GM18868 (cell line): ENCODE measurements around the gene BIRC7.

Experiments
- ATAC-seq: cut with Tn5 transposase; IDR thresholded peaks from one replicate; pipeline ENCODE4 v1.9.1; 2021; ENCODE audit warnings: mild to moderate bottlenecking, moderate library complexity; ENCODE audit not compliant: unreplicated experiment

Gene BIRC7

DNA sequence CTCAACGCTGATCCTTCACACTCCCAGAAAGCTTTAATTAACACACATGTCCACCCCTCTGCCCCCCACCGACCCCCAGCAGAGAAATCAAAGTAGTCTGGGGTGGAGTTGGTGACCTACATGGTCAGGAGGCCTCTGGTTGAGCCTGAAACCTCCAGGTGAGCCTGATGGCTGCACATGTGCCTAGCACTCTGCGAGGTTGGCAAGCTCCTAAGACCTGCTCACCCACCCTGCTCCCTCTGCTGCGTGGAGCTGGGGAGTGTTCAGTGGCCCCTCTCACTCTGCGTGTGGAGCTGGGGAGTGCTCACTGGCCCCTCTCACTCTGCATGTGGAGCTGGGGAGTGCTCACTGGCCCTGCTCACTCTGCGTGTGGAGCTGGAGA is 11.9 kb upstream of the BIRC7 start:
- no peak for ATAC-seq

DNA sequence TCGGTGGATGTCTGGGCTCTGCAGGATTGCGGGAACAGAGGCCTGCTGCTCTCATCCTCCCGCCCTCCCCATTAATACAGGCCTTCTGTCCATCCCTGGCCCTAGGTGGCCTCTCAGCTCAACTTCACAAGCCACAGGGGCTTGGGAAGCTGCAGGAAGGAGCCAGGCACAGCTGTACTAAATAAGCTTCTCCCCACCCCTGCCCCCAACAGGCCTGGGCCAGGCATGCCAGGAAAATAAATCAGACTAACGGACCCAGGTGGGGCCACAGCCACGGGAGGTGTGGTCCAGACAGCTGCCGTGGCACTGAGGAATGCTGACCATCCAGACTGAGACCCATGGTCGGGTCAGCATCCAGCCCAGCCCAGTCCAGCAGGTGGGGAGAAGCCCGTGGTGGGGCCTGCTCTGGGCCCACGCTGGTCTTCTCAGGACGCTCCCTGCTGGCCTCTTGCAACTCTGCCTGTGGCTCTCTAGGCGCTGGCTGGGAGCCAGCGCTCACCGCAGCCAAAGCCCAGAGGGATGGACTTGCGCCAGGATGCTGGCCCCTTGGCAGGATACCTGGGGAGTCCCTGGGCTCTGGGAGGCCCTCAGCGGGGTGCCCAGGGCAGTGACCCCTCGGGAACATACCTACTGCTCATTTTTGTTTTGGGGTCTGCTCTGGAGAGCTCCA is 11.2 kb upstream of the BIRC7 start:
- no peak for ATAC-seq

DNA sequence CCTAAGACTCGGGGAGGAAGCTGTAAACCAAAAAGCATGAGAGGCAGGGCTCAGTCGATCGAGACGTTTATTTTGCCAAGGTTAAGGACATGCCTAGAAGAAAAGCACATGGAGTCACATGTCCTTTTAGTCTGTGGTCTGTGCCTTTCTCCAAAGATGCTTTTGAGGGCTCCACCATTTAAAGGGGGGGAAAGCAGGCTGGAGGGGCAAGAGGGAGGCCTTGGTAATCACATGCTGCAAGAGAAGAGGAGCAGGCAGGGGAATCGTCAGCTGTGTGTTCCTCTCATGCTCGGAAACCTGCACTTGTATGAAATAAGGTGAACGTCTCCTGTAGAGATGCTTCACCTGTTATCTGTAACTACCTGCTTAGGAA is 10.6 kb upstream of the BIRC7 start:
- no peak for ATAC-seq

DNA sequence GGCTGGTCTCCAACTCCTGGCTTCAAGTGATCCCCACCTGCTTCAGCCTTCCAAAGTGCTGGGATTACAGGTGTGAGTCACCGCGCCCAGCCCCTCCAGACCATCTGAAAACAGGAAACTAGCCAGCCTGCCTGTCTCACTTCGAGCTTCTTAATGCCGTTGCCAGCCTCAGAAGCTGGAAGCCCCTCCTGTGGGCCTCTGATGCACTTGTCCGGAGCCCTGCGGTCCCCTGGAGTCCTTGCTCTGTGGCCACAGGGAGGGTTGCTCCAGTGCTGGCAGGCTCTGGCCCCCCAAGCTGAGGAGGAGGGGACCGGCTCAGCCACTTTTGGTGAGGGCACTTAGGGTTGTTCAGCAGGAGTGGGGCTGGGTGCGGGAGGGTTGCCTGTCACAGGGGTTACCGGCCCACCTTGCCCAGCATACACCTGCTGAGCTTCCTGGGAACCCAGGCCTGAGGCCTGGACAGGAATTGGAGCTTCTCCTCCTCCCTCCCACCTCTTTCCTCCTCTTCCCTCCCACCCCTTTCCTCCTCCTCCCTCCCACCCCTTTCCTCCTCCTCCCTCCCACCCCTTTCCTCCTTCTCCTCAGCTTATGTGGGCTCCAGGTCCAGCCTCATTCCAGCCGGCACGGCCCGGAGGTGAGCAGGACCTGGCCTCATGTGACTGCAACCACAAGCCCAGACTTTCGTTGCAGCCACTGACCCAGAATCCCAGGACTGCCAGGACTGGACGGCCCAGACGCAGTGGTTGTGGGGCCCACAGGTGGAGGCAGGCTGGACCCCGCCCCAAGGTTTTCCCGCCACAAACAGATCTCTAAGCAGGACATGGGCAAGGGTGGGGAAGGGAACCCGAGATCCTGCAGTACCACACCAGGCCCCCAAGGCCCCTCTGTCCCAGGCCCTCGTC is 9.4 kb upstream of the BIRC7 start:
- no peak for ATAC-seq

DNA sequence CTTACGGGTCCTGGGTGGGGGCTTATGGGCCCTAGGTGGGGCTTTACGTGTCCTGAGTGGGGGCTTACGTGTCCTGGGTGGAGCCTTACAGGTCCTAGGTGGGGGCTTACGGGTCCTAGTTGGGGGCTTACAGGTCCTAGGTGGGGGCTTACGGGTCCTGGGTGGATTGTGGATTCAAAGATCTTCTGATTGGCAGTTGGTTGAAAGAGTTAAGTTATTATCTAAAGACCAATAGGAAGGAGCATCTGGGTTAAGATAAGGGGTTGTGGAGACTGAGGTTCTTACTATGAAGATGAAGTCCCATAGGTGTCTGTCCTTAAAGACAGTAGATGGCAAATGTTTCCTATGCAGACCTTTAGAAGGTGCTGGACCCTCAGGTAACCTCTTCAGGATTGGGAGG is 8.4 kb upstream of the BIRC7 start:
- no peak for ATAC-seq

DNA sequence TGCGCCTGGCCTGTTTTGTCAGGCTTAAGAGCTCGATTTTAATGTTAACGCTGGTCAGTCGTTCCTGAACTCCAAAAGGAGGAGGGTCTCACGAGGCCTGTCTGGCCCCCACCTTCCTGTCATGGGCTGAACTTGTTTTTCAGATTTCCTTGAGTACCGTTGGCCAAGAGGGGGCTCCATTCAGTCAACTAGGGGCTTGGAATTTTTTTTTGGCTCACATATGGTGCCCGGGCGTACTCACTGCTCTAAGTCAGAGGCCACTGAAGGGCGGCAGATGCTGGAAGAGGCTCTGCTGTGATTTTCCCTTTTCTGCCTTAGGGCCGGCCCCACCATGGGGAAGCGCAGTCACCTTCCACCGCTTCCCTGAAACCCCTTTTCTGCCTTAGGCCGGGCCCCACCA is 6.9 kb upstream of the BIRC7 start:
- ATAC-seq = no peak

DNA sequence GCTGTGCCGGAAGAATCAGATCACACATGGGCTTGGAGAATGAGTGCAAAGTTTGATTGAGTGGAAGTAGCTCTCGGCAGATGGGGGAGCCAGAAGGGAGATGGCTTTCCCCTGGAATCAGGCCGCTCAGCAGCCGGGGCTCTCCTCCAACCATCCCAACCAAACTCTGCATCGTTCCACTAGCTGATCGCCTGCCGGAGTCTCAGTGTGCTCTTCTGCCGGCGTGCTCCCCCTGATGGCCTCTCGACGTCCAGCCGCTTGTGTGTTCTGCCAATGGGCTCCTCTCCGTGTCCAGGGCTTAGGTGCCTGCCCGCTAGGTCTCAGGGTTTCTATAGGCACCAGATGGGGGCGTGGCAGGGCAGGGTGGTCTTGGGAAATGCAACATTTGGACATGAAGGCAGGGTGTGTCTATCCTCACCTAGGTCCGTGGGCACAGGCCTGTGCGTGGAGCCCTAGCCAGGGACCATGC is 4.9 kb upstream of the BIRC7 start:
- ATAC-seq = no peak

DNA sequence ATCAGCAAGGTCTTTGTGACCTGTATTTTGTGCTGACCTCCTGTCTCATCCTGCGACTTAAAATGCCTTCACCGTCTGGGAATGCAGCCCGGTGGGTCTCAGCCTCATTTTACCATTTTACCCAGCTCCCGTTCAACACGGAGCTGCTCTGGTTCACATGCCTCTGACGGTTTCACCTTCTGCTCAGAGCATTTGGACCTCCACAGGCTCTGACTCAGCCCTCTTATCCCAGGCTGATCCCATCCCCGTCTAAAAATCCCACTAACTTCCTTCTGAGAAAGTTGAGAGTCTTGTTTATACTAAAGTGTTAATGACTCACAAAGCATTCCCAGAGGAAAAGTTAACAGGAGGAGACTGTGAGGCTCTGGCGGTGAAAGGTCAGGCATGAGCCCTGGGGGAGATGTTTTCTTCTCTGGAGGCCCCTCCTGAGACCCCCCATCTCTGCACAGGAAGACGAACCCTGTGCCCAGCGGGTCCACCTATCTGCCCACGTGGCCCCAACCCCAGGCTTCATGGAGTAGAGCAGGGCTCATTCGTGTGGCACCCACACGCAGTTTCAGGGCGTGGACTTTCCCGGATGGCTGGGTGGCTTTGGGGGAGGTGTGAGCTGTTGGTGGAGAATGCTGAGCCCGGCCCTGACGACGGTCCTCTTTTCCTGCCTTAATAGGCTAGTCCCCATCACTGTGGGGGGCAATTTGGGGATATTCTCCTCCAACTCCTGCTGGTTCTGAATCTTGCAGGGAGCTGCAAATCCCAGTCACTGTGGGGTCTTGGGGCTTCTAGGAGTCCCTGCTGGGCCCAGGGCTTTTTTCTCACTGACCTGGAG is 3.3 kb upstream of the BIRC7 start:
- no peak for ATAC-seq

DNA sequence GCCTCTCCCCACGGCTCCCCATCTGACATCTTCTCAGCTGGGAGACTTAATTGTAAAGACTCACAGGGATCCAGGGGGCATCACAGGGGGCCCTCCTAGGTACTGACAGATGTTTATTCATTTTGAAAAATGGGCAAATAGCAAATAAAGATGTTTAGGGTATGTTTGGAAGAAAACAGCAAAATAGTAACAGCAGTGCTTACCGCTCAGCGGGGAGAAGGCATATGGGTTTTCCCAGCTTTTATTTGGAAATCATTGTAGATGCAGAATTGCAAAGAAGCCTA is 2.7 kb upstream of the BIRC7 start:
- no peak for ATAC-seq

DNA sequence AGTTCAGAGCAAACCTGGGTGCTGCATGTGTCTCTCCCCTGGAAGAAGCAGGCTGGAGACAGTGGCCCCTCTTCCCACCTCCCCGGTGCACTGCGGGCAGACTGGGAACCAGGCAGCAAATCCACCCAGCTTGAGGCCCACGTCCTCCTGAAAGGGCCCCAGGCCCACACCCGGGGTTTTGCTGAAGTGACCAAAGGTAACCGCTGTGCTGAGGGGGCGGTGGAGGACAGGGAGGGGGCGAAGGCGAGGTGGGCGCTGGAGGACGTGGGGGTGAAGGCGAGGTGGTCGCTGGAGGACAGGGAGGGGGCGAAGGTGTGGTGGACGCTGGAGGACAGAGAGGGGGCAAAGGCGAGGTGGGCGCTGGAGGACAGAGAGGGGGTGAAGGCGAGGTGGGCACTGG is 1.8 kb upstream of the BIRC7 start:
- no peak for ATAC-seq

DNA sequence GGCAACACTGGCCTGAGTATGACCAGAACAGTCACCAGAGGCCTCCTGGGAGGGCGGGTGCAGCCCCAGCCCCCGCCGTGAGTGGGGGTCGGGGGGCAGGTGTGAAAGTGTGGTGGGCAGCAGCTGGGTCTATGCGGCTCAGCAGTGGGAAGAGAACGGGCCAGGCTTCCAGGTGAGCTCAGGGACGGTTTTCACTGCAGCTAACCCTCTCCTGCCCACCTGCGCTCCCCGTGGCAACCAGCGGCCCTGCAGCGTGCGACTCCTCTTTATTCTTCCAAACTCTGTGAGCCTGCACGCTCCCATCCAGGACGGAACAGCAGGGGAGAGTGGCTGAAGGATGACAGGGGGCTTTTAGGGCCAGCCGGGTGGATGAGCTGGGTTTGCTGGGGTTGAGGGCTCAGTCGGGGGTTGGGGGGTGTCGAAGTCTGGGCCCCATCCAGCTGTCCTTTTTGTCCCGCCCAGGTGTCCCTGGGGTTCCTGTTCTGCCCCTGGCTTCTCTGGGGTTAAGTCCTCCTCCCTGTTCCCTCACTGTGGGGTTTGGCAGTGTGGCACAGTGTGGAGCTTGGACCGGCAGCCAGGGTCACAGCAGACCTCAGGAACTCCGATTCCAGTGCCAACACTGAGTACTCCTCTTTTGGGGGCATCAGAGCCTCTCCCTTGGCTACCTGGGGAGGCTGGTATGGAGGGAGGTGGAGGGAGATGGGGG is 859 bp upstream of the BIRC7 start:
- ATAC-seq = no peak

DNA sequence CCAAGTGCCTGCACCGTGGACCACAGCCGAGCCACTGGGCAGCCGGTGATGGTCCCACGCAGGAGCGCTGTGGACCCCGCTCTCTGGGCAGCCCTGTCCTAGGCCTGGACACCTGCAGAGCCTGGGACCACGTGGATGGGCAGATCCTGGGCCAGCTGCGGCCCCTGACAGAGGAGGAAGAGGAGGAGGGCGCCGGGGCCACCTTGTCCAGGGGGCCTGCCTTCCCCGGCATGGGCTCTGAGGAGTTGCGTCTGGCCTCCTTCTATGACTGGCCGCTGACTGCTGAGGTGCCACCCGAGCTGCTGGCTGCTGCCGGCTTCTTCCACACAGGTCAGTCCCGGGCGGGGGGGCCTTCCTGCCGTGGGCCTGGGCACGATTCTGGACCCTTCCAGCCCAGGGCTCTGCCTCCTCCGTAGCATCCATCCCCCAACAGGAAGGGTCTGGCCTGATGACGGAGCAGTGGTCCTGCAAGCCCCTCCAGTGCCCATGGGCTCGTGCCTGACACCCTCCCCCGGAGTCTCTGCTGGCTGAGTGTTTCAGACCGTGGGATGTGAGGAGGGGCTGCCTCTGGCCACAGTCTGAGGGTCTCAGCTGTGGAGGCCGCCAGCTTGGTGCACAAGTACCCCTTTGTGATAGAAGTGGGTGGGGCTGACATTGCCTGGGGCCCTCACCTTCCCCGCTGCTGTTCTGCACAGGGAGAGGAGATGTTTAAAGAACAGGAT is 572 bp downstream of the BIRC7 start:
- no peak for ATAC-seq

DNA sequence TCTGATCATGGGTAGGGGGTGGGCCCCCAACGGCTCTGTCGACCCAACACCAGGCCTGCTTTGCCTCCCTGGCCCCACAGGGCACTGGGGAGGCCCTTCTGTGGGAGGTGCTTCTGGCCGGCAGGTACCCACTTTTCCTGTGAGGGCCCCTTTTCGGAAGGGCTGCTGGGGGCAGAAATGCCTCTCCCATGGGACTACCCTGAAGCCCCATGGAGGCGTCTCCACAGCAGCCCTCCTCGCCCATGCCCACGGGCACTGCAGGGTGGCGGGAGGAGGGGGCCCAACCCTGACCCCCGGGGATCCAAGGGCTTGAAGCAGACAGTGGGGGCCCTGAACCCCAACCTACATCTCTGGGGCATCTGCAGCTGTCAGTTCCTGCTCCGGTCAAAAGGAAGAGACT is 2.3 kb downstream of the BIRC7 start:
- no peak for ATAC-seq

DNA sequence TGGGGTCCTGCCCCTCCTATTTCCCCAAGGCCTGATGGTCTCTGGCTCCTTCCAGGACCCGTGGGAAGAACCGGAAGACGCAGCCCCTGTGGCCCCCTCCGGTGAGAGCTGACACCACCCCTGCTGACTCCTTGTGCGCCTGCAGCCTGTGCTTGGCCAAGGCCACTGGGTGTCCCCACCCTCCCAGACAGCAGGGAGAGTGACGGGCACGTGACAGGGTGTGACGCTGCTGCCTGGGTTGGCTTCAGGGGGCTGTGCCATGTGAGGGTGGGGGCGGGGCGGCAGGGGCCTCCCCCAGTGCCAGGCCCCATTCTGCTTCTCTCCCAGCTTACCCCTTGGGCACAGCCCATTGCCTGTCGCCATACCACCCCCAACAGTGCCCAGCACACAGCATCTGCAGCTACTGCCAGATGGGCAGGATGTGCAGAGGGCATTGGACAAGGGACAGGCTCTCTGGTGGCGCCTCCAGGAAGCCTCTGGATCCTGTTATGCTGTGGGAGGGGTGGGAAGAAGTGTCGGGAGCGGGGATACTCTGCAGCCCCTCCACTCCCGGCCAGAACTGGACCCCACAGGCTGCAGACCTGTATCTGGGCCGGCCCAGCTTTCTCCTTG is 2.9 kb downstream of the BIRC7 start:
- ATAC-seq = no peak

DNA sequence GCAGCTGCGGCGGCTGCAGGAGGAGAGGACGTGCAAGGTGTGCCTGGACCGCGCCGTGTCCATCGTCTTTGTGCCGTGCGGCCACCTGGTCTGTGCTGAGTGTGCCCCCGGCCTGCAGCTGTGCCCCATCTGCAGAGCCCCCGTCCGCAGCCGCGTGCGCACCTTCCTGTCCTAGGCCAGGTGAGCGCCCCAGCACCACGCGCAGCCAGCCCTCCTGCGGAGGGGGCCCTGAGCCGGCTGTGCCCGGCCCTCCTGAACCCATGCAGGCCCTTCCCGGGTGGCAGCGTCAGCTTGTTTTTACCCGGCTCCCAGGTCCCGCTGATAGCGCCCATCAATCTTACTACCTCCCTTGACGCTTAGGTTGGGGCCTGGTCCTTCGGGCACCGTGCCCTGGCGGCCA is 3.7 kb downstream of the BIRC7 start:
- ATAC-seq = no peak

DNA sequence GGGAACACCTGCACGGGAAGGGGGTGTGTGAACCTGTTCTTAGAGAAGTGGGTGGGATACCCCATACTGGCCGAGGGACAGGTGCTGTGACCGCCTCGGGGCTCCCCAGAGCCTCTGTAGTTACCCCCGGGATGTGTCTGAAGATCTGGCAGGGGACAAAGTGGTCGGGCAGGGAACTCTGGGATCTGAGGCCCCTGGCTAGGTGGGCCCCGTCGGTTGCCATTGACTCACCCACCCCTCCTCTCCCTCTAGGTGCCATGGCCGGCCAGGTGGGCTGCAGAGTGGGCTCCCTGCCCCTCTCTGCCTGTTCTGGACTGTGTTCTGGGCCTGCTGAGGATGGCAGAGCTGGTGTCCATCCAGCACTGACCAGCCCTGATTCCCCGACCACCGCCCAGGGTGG is 4.3 kb downstream of the BIRC7 start:
- ATAC-seq = no peak

DNA sequence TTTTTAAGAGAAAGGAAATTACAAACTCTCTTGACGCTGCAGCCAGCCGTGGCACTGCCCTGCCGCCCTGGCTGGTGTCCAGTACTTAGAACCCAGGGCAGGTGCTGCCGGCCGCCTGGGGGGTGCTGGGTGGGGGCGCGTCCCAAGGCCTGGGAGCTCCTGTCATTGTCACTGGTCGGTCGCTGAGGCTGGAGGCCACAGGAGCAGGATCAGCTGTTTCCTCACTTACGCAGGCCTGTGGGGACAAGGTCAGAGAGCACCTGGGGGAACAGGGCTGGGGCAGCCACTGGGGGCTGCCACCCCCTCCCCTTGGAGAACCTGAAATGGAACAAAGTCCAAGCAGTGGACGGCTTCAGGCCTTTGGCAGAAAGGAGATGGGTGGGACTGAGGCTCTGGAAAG is 5.6 kb downstream of the BIRC7 start:
- no peak for ATAC-seq

DNA sequence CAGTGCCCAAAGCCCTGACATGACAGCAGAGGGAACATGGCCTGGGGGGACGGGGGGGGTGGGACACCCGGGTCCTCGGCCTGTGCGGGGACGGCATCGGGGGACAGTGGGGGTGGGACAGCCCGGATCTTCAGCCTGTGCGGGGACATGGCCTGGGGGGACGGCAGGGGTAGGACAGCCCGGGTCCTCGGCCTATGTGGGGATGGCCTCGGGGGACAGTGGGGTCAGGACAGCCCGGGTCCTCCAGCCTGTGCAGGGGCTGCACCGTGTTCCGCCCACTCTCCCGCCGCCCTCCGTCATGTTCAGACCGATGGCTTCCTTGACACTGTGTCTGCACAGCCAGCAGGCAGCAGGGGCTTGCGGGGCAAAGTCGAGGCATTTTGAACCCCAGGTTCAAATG is 7.0 kb downstream of the BIRC7 start:
- no peak for ATAC-seq

DNA sequence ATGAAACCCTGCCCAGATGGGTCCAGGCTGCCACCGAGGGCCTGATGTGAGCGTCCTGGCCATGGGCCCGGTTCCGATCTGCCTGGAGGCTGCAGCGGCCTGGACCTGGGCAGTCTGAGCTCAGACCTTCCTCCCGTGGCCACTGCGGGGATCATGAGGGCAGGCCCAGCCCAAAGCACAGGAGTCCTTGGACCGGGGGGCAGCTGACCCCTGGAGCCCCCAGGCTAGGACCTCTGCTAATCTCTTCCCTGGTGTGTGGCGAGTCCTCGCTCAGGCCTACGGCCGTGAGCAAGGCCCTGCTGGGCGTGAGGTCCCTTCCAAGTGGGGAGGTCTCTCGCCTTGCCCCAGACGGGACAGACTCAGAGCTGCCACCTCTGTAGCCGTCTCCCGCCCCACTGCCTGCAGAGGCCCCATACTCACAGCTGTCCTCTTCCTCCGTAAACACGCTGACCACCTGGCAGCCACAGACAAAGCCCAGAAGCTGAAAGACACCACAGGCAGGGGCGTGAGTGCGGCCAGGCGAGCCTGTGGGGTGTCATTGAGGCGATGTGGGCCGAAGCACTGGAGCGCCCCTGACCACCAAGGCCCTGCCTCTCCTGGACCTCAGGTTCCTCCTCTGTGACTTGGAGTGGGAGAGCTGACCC is 8.0 kb downstream of the BIRC7 start:
- no peak for ATAC-seq

DNA sequence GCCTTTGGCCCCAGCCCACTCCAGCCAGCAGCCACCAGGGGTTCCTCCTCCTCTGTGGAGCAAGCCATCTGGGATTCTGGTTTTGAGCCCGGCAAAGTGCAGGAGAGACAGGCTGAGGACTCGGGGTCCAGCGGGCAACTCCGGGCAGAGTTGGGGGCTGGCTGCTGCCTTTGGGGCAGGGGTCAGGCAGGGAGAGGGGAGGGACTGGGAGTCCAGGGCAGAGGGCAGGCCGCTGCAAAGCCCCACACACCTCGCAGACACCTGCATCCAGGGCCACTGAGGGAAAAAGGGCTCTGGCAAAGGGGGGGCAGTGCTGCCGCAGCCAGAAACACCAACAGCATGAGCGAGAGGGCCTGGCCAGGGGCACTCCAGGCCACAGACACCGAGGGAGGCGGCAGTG is 8.8 kb downstream of the BIRC7 start:
- ATAC-seq = no peak
